ENCODE measurements around the gene KLF15. TPM values are rescaled to one million over a fixed set of nuclear protein-coding genes. Genes with fewer than 3 reads are reported as not detected.

The KLF15 gene
- total and polyA plus RNA-seq, 2 experiments from 2014 or later: 3.5 to 19.8 TPM

DNA sequence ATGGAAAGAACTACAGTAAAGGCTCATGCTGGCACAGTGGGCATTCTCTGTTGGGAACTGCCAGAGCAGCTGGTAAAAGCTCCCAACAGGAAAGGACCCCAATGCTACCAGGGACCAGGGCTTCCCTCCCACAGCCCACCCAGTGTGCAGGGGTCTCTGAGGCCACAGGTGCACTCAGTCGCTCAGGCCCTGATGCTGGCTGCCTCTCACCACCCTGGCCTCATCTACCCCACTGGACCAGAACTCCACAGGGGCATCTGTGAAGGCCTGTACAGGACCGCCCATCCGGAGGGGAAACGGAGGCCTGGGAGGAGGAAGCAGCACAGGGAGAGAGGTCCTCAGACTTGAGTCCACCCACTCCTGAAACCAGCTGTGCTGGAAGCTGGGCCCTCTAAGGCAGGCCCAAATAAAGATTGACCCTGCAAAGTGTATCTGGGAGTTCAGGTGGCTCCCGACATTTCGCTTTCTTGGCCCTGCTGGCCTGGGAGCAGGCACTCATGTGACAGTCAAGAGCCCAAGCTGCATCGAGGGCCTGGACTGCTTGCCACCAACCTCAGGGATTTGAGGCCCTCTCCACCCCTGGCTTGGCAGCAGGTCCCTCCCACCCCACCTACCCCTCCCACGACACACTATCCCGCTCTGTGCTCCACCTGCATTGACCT is 12.7 kb downstream of the KLF15 start:
- Mint-ChIP-seq H3K4me1 (peaks cover 9% of the 10 kb centered on the region), H3K27me3 (ENCODE audit: insufficient read depth, low read depth, poor library complexity) (peaks cover 16% of the 10 kb centered on the region), H3K4me3 (no peak overlapping the region), H3K27ac (no peak overlapping the region), H3K9me3 (no peaks in the 10 kb centered on the region), H3K36me3 (ENCODE audit: low read depth) (peaks cover 13% of the 10 kb centered on the region; the same call in 2 of the 3 replicates)
- no peaks in the 10 kb centered on the region for H3K36me3 ChIP-seq (ENCODE audit: insufficient read depth)
- H3K4me2 ChIP-seq: no peak overlapping the region
- H3K27me3 ChIP-seq (ENCODE audit: insufficient read depth): no peaks in the 10 kb centered on the region
- H3K4me1 ChIP-seq (ENCODE audit: insufficient read depth): no peaks in the 10 kb centered on the region
- no peaks in the 10 kb centered on the region; the same call in 1 of the 2 replicates for H4K20me1 ChIP-seq (replicated peaks; ENCODE audit: insufficient read depth)
- DNase-seq (ENCODE audit: low spot score) (no peak), ATAC-seq (no peak)
- no peak overlapping the region for H2AFZ ChIP-seq
- H3K79me2 ChIP-seq (replicated peaks; ENCODE audit: insufficient read depth): no peaks in the 10 kb centered on the region
- no peaks in the 10 kb centered on the region for H3F3A ChIP-seq (replicated peaks; ENCODE audit: low read depth)
- no peak overlapping the region for H3K4me3 ChIP-seq
- no peak overlapping the region for H3K27ac ChIP-seq (ENCODE audit: low read depth)
- no peaks in the 10 kb centered on the region for H3K9me2 ChIP-seq (ENCODE audit: insufficient read depth)
- TF ChIP-seq STAT1 (IDR thresholded peaks at IDR 0.05; ENCODE audit: unreplicated experiment) (no peak), ZNF331 (CRISPR knock-in tag; IDR thresholded peaks at IDR 0.05; ENCODE audit: low read depth) (no peak), REST (IDR thresholded peaks at IDR 0.05; ENCODE audit: unreplicated experiment) (no peak), POLR2AphosphoS5 (IDR thresholded peaks at IDR 0.05; ENCODE audit: low read depth) (no peak), JUNB (IDR thresholded peaks at IDR 0.05; ENCODE audit: unreplicated experiment) (no peak), ETS1 (IDR thresholded peaks at IDR 0.05) (no peak), EZH2phosphoT487 (IDR thresholded peaks at IDR 0.05; ENCODE audit: unreplicated experiment) (no peak)
- TF ChIP-seq, protein P1, sequence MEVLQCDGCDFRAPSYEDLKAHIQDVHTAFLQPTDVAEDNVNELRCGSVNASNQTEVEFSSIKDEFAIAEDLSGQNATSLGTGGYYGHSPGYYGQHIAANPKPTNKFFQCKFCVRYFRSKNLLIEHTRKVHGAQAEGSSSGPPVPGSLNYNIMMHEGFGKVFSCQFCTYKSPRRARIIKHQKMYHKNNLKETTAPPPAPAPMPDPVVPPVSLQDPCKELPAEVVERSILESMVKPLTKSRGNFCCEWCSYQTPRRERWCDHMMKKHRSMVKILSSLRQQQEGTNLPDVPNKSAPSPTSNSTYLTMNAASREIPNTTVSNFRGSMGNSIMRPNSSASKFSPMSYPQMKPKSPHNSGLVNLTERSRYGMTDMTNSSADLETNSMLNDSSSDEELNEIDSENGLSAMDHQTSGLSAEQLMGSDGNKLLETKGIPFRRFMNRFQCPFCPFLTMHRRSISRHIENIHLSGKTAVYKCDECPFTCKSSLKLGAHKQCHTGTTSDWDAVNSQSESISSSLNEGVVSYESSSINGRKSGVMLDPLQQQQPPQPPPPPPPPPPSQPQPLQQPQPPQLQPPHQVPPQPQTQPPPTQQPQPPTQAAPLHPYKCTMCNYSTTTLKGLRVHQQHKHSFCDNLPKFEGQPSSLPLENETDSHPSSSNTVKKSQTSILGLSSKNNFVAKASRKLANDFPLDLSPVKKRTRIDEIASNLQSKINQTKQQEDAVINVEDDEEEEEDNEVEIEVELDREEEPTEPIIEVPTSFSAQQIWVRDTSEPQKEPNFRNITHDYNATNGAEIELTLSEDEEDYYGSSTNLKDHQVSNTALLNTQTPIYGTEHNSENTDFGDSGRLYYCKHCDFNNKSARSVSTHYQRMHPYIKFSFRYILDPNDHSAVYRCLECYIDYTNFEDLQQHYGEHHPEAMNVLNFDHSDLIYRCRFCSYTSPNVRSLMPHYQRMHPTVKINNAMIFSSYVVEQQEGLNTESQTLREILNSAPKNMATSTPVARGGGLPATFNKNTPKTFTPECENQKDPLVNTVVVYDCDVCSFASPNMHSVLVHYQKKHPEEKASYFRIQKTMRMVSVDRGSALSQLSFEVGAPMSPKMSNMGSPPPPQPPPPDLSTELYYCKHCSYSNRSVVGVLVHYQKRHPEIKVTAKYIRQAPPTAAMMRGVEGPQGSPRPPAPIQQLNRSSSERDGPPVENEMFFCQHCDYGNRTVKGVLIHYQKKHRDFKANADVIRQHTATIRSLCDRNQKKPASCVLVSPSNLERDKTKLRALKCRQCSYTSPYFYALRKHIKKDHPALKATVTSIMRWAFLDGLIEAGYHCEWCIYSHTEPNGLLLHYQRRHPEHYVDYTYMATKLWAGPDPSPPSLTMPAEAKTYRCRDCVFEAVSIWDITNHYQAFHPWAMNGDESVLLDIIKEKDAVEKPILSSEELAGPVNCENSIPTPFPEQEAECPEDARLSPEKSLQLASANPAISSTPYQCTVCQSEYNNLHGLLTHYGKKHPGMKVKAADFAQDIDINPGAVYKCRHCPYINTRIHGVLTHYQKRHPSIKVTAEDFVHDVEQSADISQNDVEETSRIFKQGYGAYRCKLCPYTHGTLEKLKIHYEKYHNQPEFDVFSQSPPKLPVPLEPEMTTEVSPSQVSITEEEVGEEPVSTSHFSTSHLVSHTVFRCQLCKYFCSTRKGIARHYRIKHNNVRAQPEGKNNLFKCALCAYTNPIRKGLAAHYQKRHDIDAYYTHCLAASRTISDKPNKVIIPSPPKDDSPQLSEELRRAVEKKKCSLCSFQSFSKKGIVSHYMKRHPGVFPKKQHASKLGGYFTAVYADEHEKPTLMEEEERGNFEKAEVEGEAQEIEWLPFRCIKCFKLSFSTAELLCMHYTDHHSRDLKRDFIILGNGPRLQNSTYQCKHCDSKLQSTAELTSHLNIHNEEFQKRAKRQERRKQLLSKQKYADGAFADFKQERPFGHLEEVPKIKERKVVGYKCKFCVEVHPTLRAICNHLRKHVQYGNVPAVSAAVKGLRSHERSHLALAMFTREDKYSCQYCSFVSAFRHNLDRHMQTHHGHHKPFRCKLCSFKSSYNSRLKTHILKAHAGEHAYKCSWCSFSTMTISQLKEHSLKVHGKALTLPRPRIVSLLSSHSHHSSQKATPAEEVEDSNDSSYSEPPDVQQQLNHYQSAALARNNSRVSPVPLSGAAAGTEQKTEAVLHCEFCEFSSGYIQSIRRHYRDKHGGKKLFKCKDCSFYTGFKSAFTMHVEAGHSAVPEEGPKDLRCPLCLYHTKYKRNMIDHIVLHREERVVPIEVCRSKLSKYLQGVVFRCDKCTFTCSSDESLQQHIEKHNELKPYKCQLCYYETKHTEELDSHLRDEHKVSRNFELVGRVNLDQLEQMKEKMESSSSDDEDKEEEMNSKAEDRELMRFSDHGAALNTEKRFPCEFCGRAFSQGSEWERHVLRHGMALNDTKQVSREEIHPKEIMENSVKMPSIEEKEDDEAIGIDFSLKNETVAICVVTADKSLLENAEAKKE (CRISPR knock-in tag; IDR thresholded peaks at IDR 0.05): no peak
